HG02870 (cell line): ENCODE measurements around the gene C6orf47.
"Not testable (repeated sequence)": the region's sequence is repeated elsewhere in the genome, so short reads cannot be mapped to it uniquely, and the experiment has no call there.

ENCODE experiments used
- ATAC-seq: cut with Tn5 transposase; IDR thresholded peaks from one replicate; pipeline ENCODE4 v1.9.1; 2021; ENCODE audit warnings: mild to moderate bottlenecking, moderate library complexity; ENCODE audit not compliant: unreplicated experiment

Gene C6orf47

GRCh38 chr6:31660381-31661261 is at the start of gene C6orf47:
Gene C6orf47, minus strand, starts transcription at chr6:31660778. Its CDS starts 831 bp downstream, at chr6:31659947.
- ATAC-seq, result peak; percentile 41

- not testable (repeated sequence) for ATAC-seq
These were observed 48.6 kb upstream of the C6orf47 start for GRCh38 chr6:31709157-31709556.

GRCh38 chr6:31708224-31708623 is 47.6 kb upstream of the C6orf47 start:
- ATAC-seq, result no peak

- no peak for ATAC-seq
These were observed 47.1 kb upstream of the C6orf47 start for GRCh38 chr6:31707701-31708100.

GRCh38 chr6:31706599-31706998 is 46.0 kb upstream of the C6orf47 start, which contains the start of gene LY6G6F:
Gene LY6G6F, plus strand, starts transcription at chr6:31706866. Its CDS starts 41 bp downstream, at chr6:31706907.
- no peak for ATAC-seq

GRCh38 chr6:31705931-31706330 is 45.4 kb upstream of the C6orf47 start:
- no peak for ATAC-seq

GRCh38 chr6:31702819-31703716 is 42.5 kb upstream of the C6orf47 start, which contains the start of gene ABHD16A:
Gene ABHD16A, minus strand, starts transcription at chr6:31703324. Its CDS starts 43 bp downstream, at chr6:31703281.
- ATAC-seq, result peak; percentile 81

GRCh38 chr6:31702405-31702818 is 41.8 kb upstream of the C6orf47 start:
- ATAC-seq, result no peak

GRCh38 chr6:31701666-31702404 is 41.3 kb upstream of the C6orf47 start:
- no peak for ATAC-seq

GRCh38 chr6:31700740-31701401 is 40.3 kb upstream of the C6orf47 start:
- no peak for ATAC-seq

- ATAC-seq, result no peak
These were observed 37.0 kb upstream of the C6orf47 start for GRCh38 chr6:31697555-31697954.

GRCh38 chr6:31693535-31693934 is 33.0 kb upstream of the C6orf47 start:
- ATAC-seq, result no peak

- no peak for ATAC-seq
These were observed 32.3 kb upstream of the C6orf47 start for GRCh38 chr6:31692886-31693285.

GRCh38 chr6:31692353-31692752 is 31.8 kb upstream of the C6orf47 start:
- ATAC-seq, result no peak

- no peak for ATAC-seq
These were observed 31.1 kb upstream of the C6orf47 start for GRCh38 chr6:31691564-31692108.

- no peak for ATAC-seq
These were observed 30.5 kb upstream of the C6orf47 start for GRCh38 chr6:31691078-31691463.

GRCh38 chr6:31690231-31691077 is 29.9 kb upstream of the C6orf47 start:
- no peak for ATAC-seq

GRCh38 chr6:31689249-31690110 is 28.9 kb upstream of the C6orf47 start:
- ATAC-seq, result no peak
